Measurements from ENCODE around the gene SLX4IP. TPM values are rescaled to one million over a fixed set of nuclear protein-coding genes. Genes with fewer than 3 reads are reported as not detected.

The SLX4IP gene
- total and polyA plus RNA-seq, 2 of the 13 experiments (the other 11 are each of a cell fraction or from before 2014, with no cell fraction given), result 3.6 to 7.3 TPM

DNA sequence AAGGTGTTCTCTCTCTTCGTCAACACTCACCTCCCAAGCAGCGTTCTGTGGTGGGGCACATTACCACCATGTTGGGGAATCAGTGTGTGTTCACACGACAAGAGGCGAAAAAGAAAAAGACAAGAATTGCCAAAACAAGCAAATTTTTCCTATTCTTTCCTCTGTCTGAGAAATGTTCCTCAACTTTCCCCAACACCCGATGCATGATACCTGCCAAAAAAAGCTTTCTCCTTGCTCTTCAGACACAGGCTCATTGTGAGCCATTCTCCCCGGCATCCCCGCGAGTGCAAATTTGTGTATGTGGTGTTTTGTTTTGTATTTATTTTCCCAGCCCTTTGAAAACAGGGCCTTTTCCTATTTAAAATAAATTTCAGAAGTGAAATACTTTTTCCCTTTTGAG, 137.7 kb downstream of the SLX4IP start:
- Histone ChIP-seq H3K9me3 (ENCODE audit: low read length) (no peaks in the 10 kb centered on the region), H3K4me3 (replicated peaks in 1 of 3; ENCODE audit: insufficient read depth in 1 of 3, low read depth in 2 of 3, low read length in 3 of 3) (no peak overlapping the region), H3K79me2 (ENCODE audit: insufficient read depth, low read length) (no peaks in the 10 kb centered on the region), H3K4me1 (ENCODE audit: insufficient read depth, low read length) (peaks cover 30% of the 10 kb centered on the region), H3K27ac (ENCODE audit: extremely low read length, insufficient read depth, low read length) (no peak overlapping the region), H3K9ac (ENCODE audit: insufficient read depth, low read depth, low read length) (no peak overlapping the region), H3K27me3 (ENCODE audit: control insufficient read depth in 1 of 2, insufficient read depth in 2 of 2, low read length in 2 of 2) (no peaks in the 10 kb centered on the region), H2AFZ (ENCODE audit: low read length) (no peak overlapping the region), H4K20me1 (ENCODE audit: insufficient read depth, low read length) (no peaks in the 10 kb centered on the region), H3K4me2 (ENCODE audit: low read depth, low read length) (no peak overlapping the region), H3K36me3 (replicated peaks in 1 of 2; ENCODE audit: control insufficient read depth in 1 of 2, insufficient read depth in 2 of 2, low read length in 2 of 2) (no peaks in the 10 kb centered on the region; a peak in 1 of 5 replicates)
- POLR2A ChIA-PET, result no interaction called here
- DNase-seq (ENCODE audit: low spot score) (no peak), FAIRE-seq (no peak), ATAC-seq (no peak)
- BruUV-seq (replicated peaks), result no TSS peak
- no peak for TF ChIP-seq ZNF124 (CRISPR knock-in tag; IDR thresholded peaks at IDR 0.05)
- TF ChIP-seq MAFF (IDR thresholded peaks at IDR 0.05; ENCODE audit: low read depth, low read length), result no peak
- TF ChIP-seq NONO (IDR thresholded peaks at IDR 0.05), result no peak
- no peak for TF ChIP-seq NONO (CRISPR knock-in tag; conservative IDR thresholded peaks at IDR 0.05)
- no peak for TF ChIP-seq ZNF780A (CRISPR knock-in tag; IDR thresholded peaks at IDR 0.05)
- no peak for TF ChIP-seq ZNF282 (IDR thresholded peaks at IDR 0.05; ENCODE audit: partially characterized antibody)
- TF ChIP-seq, protein P1, sequence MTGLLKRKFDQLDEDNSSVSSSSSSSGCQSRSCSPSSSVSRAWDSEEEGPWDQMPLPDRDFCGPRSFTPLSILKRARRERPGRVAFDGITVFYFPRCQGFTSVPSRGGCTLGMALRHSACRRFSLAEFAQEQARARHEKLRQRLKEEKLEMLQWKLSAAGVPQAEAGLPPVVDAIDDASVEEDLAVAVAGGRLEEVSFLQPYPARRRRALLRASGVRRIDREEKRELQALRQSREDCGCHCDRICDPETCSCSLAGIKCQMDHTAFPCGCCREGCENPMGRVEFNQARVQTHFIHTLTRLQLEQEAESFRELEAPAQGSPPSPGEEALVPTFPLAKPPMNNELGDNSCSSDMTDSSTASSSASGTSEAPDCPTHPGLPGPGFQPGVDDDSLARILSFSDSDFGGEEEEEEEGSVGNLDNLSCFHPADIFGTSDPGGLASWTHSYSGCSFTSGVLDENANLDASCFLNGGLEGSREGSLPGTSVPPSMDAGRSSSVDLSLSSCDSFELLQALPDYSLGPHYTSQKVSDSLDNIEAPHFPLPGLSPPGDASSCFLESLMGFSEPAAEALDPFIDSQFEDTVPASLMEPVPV (CRISPR knock-in tag; IDR thresholded peaks at IDR 0.05), result no peak
- no peak for TF ChIP-seq MED13 (CRISPR knock-in tag; IDR thresholded peaks at IDR 0.05)
- TF ChIP-seq, protein P2, sequence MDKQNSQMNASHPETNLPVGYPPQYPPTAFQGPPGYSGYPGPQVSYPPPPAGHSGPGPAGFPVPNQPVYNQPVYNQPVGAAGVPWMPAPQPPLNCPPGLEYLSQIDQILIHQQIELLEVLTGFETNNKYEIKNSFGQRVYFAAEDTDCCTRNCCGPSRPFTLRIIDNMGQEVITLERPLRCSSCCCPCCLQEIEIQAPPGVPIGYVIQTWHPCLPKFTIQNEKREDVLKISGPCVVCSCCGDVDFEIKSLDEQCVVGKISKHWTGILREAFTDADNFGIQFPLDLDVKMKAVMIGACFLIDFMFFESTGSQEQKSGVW (CRISPR knock-in tag; IDR thresholded peaks at IDR 0.05; ENCODE audit: borderline replicate concordance), result no peak
- TF ChIP-seq ZNF670 (CRISPR knock-in tag; IDR thresholded peaks at IDR 0.05; ENCODE audit: borderline replicate concordance), result no peak
- TF ChIP-seq, protein P3, sequence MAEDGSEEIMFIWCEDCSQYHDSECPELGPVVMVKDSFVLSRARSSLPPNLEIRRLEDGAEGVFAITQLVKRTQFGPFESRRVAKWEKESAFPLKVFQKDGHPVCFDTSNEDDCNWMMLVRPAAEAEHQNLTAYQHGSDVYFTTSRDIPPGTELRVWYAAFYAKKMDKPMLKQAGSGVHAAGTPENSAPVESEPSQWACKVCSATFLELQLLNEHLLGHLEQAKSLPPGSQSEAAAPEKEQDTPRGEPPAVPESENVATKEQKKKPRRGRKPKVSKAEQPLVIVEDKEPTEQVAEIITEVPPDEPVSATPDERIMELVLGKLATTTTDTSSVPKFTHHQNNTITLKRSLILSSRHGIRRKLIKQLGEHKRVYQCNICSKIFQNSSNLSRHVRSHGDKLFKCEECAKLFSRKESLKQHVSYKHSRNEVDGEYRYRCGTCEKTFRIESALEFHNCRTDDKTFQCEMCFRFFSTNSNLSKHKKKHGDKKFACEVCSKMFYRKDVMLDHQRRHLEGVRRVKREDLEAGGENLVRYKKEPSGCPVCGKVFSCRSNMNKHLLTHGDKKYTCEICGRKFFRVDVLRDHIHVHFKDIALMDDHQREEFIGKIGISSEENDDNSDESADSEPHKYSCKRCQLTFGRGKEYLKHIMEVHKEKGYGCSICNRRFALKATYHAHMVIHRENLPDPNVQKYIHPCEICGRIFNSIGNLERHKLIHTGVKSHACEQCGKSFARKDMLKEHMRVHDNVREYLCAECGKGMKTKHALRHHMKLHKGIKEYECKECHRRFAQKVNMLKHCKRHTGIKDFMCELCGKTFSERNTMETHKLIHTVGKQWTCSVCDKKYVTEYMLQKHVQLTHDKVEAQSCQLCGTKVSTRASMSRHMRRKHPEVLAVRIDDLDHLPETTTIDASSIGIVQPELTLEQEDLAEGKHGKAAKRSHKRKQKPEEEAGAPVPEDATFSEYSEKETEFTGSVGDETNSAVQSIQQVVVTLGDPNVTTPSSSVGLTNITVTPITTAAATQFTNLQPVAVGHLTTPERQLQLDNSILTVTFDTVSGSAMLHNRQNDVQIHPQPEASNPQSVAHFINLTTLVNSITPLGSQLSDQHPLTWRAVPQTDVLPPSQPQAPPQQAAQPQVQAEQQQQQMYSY (CRISPR knock-in tag; IDR thresholded peaks at IDR 0.05), result no peak
- TF ChIP-seq, protein P4, sequence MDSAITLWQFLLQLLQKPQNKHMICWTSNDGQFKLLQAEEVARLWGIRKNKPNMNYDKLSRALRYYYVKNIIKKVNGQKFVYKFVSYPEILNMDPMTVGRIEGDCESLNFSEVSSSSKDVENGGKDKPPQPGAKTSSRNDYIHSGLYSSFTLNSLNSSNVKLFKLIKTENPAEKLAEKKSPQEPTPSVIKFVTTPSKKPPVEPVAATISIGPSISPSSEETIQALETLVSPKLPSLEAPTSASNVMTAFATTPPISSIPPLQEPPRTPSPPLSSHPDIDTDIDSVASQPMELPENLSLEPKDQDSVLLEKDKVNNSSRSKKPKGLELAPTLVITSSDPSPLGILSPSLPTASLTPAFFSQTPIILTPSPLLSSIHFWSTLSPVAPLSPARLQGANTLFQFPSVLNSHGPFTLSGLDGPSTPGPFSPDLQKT (CRISPR knock-in tag; IDR thresholded peaks at IDR 0.05; ENCODE audit: borderline replicate concordance), result no peak
- TF ChIP-seq BCL6 (CRISPR knock-in tag; IDR thresholded peaks at IDR 0.05), result no peak
- TF ChIP-seq, protein P5, sequence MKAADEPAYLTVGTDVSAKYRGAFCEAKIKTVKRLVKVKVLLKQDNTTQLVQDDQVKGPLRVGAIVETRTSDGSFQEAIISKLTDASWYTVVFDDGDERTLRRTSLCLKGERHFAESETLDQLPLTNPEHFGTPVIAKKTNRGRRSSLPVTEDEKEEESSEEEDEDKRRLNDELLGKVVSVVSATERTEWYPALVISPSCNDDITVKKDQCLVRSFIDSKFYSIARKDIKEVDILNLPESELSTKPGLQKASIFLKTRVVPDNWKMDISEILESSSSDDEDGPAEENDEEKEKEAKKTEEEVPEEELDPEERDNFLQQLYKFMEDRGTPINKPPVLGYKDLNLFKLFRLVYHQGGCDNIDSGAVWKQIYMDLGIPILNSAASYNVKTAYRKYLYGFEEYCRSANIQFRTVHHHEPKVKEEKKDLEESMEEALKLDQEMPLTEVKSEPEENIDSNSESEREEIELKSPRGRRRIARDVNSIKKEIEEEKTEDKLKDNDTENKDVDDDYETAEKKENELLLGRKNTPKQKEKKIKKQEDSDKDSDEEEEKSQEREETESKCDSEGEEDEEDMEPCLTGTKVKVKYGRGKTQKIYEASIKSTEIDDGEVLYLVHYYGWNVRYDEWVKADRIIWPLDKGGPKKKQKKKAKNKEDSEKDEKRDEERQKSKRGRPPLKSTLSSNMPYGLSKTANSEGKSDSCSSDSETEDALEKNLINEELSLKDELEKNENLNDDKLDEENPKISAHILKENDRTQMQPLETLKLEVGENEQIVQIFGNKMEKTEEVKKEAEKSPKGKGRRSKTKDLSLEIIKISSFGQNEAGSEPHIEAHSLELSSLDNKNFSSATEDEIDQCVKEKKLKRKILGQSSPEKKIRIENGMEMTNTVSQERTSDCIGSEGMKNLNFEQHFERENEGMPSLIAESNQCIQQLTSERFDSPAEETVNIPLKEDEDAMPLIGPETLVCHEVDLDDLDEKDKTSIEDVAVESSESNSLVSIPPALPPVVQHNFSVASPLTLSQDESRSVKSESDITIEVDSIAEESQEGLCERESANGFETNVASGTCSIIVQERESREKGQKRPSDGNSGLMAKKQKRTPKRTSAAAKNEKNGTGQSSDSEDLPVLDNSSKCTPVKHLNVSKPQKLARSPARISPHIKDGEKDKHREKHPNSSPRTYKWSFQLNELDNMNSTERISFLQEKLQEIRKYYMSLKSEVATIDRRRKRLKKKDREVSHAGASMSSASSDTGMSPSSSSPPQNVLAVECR (CRISPR knock-in tag; IDR thresholded peaks at IDR 0.05; ENCODE audit: borderline replicate concordance), result no peak
- intact Hi-C loops (cut with micrococcal nuclease; ENCODE audit: unreplicated experiment), result no loop called here
- WGBS (ENCODE audit: low lambda C conversion rate), result 97% methylated on average over 8 of the region's 8 CpGs
- CTCF ChIA-PET (ENCODE audit: low intra/inter-chr PET ratio, low total read pairs), result no interaction called here
- in situ Hi-C loops (cut with HindIII; ENCODE audit: extremely low pct_ligation_motif_present, low pct_unique_long_range_greater_than_20kb), result no loop called here
